PFSK-1 (cell line): ENCODE measurements around the gene CHST11.

Source experiments
- POLR2AphosphoS5 ChIP-seq: IDR thresholded peaks from 2 replicates; pipeline ENCODE4 v1.6.1; 2012; ENCODE audit warnings: low read depth, mild to moderate bottlenecking, control low read depth, low read length, moderate library complexity
- SIN3A ChIP-seq: IDR thresholded peaks from 2 replicates; pipeline ENCODE4 v1.6.1; 2012; ENCODE audit warnings: mild to moderate bottlenecking, low read length, moderate library complexity, borderline replicate concordance; ENCODE audit not compliant: insufficient read depth
- TAF1 ChIP-seq: IDR thresholded peaks from 2 replicates; pipeline ENCODE4 v1.6.1; 2012; ENCODE audit warnings: low read length, control low read depth, borderline replicate concordance; ENCODE audit not compliant: insufficient read depth
- TF ChIP-seq, protein P1 (sequence below), 2 experiments: IDR thresholded peaks; 2 replicates each; pipeline versions ENCODE4 v1.6.1 to v1.8.0; 2011 to 2012; ENCODE audit warnings: low read depth in 2 of 2, low read length in 2 of 2, control low read depth in 1 of 2, inconsistent platforms in 1 of 2, mild to moderate bottlenecking in 1 of 2, moderate library complexity in 1 of 2; ENCODE audit not compliant: insufficient read depth in 1 of 2

DNA sequence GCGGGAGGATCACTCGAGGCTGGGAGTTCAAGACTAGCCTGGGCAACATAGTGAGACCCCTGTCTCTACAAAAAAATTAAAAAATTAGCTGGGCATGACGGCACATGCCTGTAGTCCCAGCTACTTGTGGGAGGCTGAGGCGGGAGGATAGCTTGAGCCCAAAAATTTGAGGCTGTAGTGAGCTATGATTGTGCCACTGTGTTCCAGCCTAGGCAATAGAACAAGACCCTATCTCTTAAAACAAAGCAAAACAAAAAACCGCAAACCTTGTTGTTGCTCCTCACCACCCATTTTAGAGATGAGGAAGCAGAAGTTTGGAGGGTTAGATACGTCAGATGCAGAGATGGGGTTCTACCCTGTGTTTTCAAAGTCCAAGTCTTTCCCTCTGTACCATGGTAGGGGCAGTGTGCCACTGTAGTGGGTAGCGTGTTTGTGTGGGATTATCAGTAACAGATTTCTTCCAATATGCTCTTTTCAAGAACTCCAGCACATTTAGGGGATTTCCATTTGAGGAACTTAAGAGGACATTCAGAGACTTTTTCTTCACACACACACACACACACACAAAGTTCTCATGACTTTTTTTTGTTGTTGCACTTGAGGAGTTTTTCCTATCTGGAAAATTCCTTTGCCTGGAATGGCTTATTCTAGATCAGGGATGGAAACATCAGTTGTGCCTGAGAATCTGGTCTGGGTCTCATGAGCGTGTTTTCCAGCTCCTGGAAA lies 186.5 kb downstream of the CHST11 start:
- no peak for TF ChIP-seq POLR2AphosphoS5
- TF ChIP-seq, protein P1, sequence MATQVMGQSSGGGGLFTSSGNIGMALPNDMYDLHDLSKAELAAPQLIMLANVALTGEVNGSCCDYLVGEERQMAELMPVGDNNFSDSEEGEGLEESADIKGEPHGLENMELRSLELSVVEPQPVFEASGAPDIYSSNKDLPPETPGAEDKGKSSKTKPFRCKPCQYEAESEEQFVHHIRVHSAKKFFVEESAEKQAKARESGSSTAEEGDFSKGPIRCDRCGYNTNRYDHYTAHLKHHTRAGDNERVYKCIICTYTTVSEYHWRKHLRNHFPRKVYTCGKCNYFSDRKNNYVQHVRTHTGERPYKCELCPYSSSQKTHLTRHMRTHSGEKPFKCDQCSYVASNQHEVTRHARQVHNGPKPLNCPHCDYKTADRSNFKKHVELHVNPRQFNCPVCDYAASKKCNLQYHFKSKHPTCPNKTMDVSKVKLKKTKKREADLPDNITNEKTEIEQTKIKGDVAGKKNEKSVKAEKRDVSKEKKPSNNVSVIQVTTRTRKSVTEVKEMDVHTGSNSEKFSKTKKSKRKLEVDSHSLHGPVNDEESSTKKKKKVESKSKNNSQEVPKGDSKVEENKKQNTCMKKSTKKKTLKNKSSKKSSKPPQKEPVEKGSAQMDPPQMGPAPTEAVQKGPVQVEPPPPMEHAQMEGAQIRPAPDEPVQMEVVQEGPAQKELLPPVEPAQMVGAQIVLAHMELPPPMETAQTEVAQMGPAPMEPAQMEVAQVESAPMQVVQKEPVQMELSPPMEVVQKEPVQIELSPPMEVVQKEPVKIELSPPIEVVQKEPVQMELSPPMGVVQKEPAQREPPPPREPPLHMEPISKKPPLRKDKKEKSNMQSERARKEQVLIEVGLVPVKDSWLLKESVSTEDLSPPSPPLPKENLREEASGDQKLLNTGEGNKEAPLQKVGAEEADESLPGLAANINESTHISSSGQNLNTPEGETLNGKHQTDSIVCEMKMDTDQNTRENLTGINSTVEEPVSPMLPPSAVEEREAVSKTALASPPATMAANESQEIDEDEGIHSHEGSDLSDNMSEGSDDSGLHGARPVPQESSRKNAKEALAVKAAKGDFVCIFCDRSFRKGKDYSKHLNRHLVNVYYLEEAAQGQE (IDR thresholded peaks at IDR 0.05; ENCODE audit: insufficient read depth in 1 of 2, low read depth in 2 of 2, low read length in 2 of 2): no peak
- TF ChIP-seq SIN3A: no peak
- no peak for TF ChIP-seq TAF1
